OCI-LY7 (cell line): Measurements from ENCODE around the gene IKBIP.

ENCODE experiments used
- CTCF ChIP-seq: fragments of 200-600 bp; sonication (generic); conservative IDR thresholded peaks from 2 replicates; pipeline ENCODE4 v1.5.1; 2014; ENCODE audit warnings: mild to moderate bottlenecking, antibody characterized with exemption, low read length, moderate library complexity, mixed read lengths
- EZH2phosphoT487 ChIP-seq: fragments of 200-600 bp; sonication (generic); IDR thresholded peaks from 2 replicates; pipeline ENCODE4 v1.6.1; 2018; ENCODE audit warnings: low read depth, borderline replicate concordance, mild to moderate bottlenecking, mixed run types, antibody characterized with exemption, low read length, moderate library complexity, mixed read lengths

DNA sequence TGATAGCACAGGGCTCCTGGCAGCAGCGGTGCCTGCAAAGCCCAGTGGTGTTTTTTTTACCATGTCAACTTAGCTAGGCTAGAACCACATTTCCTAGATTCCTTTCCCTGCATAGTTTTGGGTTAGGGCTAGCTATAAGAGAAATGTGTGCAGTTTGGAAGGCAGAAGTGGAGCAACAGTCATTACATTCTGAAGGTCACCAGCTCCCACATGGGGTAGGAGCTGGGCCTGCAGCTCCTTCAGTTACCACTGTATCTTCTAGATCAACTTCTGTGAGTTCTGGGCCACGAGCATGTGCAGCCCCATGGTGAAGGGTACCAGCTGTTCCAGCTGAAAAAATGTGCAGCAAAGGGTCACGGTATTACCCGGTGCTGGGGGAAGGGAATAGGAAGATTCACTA, 53.4 kb downstream of the IKBIP start:
- TF ChIP-seq CTCF (peak; percentile 33; the same call in 1 of the 2 replicates), EZH2phosphoT487 (no peak)
